Activated CD8-positive, alpha-beta memory T cell treated with anti-CD3 and anti-CD28 coated beads, Interleukin-2, amount 50 U/mL, for 4 hours (primary cell): Measurements from ENCODE around the gene CTNNA3.
"Not testable (repeated sequence)": the region's sequence is repeated elsewhere in the genome, so short reads cannot be mapped to it uniquely, and the experiment has no call there.

ENCODE experiments used
- DNase-seq: peaks from one replicate; pipeline ENCODE4 v3.0.0-alpha.2; 2020

CTNNA3 gene

GRCh38 chr10:67599597-67599996, 96.4 kb downstream of the CTNNA3 start:
- DNase-seq: no peak

GRCh38 chr10:67596641-67597040, 99.4 kb downstream of the CTNNA3 start:
- DNase-seq: no peak

GRCh38 chr10:67587771-67588170, 108.2 kb downstream of the CTNNA3 start:
- no peak for DNase-seq

GRCh38 chr10:67575532-67575931, 120.5 kb downstream of the CTNNA3 start:
- no peak for DNase-seq

GRCh38 chr10:67573484-67573883, 122.5 kb downstream of the CTNNA3 start:
- no peak for DNase-seq

- no peak for DNase-seq
Measured at GRCh38 chr10:67571503-67571902, 124.5 kb downstream of the CTNNA3 start.

GRCh38 chr10:67558311-67558710, 137.7 kb downstream of the CTNNA3 start:
- not testable (repeated sequence) for DNase-seq

GRCh38 chr10:67553254-67553653, 142.7 kb downstream of the CTNNA3 start:
- no peak for DNase-seq

GRCh38 chr10:67550838-67551402, 145.1 kb downstream of the CTNNA3 start:
- DNase-seq: no peak

GRCh38 chr10:67550046-67550445, 145.9 kb downstream of the CTNNA3 start:
- DNase-seq: no peak

GRCh38 chr10:67549390-67549789, 146.6 kb downstream of the CTNNA3 start:
- no peak for DNase-seq

- no peak for DNase-seq
Measured at GRCh38 chr10:67541411-67541810, 154.6 kb downstream of the CTNNA3 start.

GRCh38 chr10:67539312-67539711, 156.7 kb downstream of the CTNNA3 start:
- no peak for DNase-seq

- no peak for DNase-seq
Measured at GRCh38 chr10:67537906-67538305, 158.1 kb downstream of the CTNNA3 start.

- DNase-seq: no peak
Measured at GRCh38 chr10:67533376-67533775, 162.6 kb downstream of the CTNNA3 start.

GRCh38 chr10:67530990-67531389, 165.0 kb downstream of the CTNNA3 start:
- DNase-seq: not testable (repeated sequence)

- no peak for DNase-seq
Measured at GRCh38 chr10:67527351-67527750, 168.6 kb downstream of the CTNNA3 start.

GRCh38 chr10:67521546-67521945, 174.4 kb downstream of the CTNNA3 start:
- DNase-seq: no peak

GRCh38 chr10:67520924-67521520, 175.0 kb downstream of the CTNNA3 start:
- peak; percentile 15 for DNase-seq

GRCh38 chr10:67519434-67519833, 176.6 kb downstream of the CTNNA3 start:
- DNase-seq: no peak

GRCh38 chr10:67518756-67519155, 177.2 kb downstream of the CTNNA3 start:
- DNase-seq: no peak

GRCh38 chr10:67518043-67518442, 178.0 kb downstream of the CTNNA3 start:
- no peak for DNase-seq

- no peak for DNase-seq
Measured at GRCh38 chr10:67506757-67507091, 189.3 kb downstream of the CTNNA3 start.

GRCh38 chr10:67506083-67506756, 189.8 kb downstream of the CTNNA3 start:
- DNase-seq: no peak
